GM18499 (cell line): ENCODE data around the gene SRRM4.

Source experiments
- ATAC-seq: cut with Tn5 transposase; IDR thresholded peaks from one replicate; pipeline ENCODE4 v1.9.1; 2021; ENCODE audit warnings: moderate number of reproducible peaks; ENCODE audit not compliant: insufficient read depth, unreplicated experiment

SRRM4 gene

GRCh38 chr12:119154435-119154818, 173.1 kb downstream of the SRRM4 start:
- ATAC-seq: no peak

DNA sequence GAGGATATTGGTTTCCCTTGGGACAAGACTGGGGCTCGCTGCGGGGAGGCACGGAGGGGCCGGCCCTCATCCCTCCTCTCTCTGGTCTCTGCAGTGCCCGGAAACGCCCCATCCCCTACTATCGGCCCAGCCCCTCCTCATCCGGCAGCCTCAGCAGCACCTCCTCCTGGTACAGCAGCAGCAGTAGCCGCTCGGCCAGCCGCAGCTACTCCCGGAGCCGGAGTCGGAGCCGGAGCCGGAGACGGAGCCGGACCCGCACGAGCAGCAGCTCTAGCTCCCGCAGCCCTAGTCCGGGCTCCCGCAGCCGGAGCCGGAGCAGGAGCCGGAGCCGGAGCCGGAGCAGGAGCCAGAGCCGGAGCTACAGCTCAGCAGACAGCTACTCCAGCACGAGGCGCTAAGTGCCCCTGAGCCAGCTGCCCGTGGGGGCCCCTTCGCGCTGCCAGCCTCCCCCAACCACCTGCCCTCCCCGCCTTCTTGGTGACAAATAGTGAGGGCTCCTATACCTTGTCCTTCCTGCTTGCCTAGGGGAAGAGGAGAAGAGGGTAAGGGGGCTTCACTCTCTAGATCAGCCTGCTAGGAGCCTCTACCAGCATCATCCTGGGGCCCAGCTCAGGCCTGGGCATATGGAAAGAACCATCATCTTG, 175.2 kb downstream of the SRRM4 start:
- ATAC-seq: no peak

GRCh38 chr12:119157528-119157927, 176.2 kb downstream of the SRRM4 start:
- no peak for ATAC-seq

GRCh38 chr12:119157978-119158377, 176.6 kb downstream of the SRRM4 start:
- no peak for ATAC-seq

GRCh38 chr12:119158402-119158801, 177.1 kb downstream of the SRRM4 start:
- ATAC-seq: no peak

DNA sequence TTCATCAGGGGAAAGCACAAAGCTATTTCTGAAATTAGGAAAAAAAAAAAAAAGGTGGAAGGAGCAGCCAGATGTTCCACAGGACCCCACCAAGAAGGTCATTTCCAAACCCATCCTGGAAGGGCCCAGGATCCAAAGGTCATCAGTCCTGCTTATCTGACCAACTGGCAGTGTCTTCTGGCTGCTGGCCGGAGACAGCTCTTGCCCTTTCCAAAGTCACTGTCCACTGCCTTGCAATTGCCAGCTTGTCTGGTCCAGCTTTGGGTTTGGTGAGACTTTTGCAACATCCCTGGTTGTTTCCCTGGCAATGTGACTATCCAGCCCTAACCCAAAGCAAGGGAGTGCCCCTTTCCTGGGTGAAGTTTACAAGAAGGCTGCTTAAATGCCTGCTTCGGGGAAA, 178.5 kb downstream of the SRRM4 start:
- no peak for ATAC-seq

DNA sequence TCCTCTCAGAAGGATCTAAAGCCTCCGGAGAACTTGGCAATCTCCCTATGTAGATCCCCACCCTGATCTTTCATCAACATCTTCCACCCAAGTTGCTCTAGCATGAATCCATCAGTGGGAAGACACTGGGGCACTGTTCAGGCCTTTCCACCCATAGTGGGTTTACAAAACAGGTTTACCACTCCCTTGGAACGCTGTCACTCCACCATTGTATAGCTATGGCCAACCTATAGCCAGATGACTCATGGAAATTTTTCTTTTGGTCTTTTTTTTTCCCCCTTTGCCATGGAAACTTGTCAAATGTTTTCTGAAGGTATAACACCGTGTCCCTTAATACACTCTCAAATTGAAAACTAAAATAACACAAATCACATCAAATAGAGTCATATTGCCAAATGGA, 186.6 kb downstream of the SRRM4 start:
- no peak for ATAC-seq

DNA sequence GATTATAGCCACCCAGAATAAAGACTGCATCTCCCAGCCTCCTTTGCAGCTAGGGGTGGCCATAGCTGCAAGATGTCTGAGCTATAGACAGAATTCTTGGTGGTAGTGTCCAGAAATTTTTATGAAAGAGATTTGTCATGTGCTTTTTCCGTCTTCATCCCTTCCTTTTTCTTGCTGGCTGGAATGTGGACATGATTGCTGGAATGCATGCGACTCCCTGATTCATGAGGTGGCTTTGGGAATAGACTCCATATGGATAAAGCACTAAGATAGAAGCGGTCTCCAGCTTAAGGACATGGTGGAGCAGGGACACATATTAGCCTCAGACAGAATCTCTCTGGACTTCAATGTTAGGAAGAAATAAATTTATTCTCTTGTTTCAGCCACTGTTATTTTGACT, 187.4 kb downstream of the SRRM4 start:
- no peak for ATAC-seq

- ATAC-seq: no peak
Measured at GRCh38 chr12:119169150-119169549, 187.8 kb downstream of the SRRM4 start.

- ATAC-seq: no peak
Measured at GRCh38 chr12:119171291-119171690, 189.9 kb downstream of the SRRM4 start.

GRCh38 chr12:119171691-119172425, 190.5 kb downstream of the SRRM4 start:
- ATAC-seq: no peak

- ATAC-seq: no peak
Measured at GRCh38 chr12:119175081-119175480, 193.7 kb downstream of the SRRM4 start.

- no peak for ATAC-seq
Measured at GRCh38 chr12:119176267-119177055, 195.1 kb downstream of the SRRM4 start.

DNA sequence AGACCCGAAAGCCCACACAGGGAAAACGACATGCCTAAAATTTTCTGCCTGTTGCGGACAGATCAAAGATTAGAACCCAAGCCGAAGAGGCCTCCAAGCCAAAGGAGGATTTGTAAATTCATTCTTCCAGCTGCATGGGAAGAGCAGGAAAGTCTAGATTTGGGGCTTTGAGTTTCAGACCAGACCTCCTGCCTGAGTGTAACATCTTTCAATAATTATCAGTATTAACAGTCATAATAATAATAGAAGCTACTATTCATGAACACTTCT, 195.7 kb downstream of the SRRM4 start:
- no peak for ATAC-seq

DNA sequence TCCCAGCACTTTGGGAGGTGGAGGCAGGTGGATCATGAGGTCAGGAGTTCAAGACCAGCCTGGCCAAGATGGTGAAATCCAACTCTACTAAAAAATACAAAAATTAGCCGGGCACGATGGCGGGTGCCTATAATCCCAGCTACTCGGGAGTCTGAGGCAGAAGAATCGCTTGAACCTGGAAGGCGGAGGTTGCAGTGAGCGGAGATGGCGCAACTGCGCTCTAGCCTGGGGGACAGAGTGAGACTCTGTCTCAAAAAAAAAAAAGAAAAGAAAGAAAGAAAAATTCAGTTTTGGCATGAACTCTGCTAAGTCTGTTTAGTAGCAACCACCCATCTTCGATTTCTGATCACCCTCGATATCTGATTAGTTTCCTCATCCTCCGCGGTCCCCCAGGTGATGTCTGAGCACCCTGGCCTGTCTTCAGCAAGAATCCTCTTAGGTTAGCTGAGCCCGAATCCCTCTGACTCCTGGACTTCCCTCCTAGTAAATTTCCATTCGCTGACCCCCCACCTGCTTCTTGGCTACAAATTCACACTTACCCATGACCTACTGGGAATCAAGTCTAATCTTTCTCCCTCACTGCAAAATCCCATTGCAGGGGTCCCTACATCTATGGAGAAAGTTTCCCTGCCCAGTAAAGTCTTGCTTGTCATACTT, 196.5 kb downstream of the SRRM4 start:
- no peak for ATAC-seq

- ATAC-seq: no peak
Measured at GRCh38 chr12:119178544-119179334, 197.4 kb downstream of the SRRM4 start, which contains the start of gene HSPB8. Gene HSPB8, plus strand, starts transcription at chr12:119178931. Its CDS starts 382 bp downstream, at chr12:119179313.

GRCh38 chr12:119179335-119180021, 198.1 kb downstream of the SRRM4 start:
- no peak for ATAC-seq

GRCh38 chr12:119180380-119181040, 199.2 kb downstream of the SRRM4 start:
- no peak for ATAC-seq

DNA sequence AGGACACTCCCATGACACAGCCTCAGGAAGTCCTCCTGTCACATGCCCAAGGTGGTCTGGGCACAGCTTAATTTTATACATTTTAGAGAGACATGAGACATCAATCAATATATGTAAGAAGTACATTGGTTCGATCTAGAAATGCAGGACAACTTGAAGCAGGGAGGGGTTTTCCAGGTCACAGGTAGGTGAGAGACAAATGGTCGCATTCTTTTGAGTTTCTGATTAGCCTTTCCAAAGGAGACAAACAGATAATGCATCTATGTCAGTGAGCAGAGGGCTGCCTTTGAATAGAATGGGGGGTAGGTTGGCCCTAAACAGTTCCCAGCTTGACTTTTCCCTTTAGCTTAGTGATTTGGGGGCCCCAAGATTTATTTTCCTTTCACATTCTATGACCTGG, 199.9 kb downstream of the SRRM4 start:
- no peak for ATAC-seq
